ENCODE measurements around the gene RBBP5.

RBBP5 gene

DNA sequence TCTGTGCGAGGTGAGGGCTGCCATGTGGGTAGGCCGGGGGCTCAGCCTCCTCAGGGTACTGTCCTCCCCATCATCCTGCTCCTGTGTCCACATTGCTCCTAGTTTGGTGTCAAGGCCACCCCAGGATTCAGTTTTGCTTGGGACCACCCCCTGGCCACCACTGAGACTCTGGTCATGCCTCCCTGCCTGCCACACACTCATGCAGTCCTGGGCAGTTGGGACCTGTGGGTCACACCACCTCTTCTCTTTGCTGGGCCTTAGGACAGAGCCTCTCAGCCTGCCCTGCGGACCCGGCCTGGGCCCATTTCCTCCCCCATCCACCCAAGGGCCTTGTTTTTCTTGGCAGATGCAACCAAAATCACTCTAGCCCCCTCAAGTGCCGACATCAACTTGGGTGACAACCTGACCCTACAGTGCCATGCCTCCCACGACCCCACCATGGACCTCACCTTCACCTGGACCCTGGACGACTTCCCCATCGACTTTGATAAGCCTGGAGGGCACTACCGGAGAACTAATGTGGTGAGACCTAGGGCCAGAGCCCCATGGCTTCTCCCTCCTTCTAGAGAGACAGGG, 56.9 kb downstream of the RBBP5 start:
- TF ChIP-seq, protein P1, sequence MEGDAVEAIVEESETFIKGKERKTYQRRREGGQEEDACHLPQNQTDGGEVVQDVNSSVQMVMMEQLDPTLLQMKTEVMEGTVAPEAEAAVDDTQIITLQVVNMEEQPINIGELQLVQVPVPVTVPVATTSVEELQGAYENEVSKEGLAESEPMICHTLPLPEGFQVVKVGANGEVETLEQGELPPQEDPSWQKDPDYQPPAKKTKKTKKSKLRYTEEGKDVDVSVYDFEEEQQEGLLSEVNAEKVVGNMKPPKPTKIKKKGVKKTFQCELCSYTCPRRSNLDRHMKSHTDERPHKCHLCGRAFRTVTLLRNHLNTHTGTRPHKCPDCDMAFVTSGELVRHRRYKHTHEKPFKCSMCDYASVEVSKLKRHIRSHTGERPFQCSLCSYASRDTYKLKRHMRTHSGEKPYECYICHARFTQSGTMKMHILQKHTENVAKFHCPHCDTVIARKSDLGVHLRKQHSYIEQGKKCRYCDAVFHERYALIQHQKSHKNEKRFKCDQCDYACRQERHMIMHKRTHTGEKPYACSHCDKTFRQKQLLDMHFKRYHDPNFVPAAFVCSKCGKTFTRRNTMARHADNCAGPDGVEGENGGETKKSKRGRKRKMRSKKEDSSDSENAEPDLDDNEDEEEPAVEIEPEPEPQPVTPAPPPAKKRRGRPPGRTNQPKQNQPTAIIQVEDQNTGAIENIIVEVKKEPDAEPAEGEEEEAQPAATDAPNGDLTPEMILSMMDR (IDR thresholded peaks at IDR 0.05; ENCODE audit: low read depth, low read length) = no peak
- no peak overlapping the region for H3K4me3 ChIP-seq (ENCODE audit: low read depth, low read length)

DNA sequence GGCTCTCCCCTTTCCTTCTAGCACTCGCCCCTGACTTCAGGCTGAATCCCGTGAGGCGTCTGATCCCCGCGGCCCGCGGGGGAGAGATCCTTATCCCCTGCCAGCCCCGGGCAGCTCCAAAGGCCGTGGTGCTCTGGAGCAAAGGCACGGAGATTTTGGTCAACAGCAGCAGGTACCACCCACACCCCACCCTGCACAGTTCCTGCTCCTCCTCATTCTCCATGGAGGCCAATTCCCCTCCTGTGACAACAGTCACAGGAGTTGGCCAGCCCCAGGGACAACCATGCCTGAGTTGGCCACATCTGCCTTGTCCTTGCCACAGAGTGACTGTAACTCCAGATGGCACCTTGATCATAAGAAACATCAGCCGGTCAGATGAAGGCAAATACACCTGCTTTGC, 57.5 kb downstream of the RBBP5 start:
- TF ChIP-seq, protein P1 (IDR thresholded peaks at IDR 0.05; ENCODE audit: low read depth, low read length) = no peak

DNA sequence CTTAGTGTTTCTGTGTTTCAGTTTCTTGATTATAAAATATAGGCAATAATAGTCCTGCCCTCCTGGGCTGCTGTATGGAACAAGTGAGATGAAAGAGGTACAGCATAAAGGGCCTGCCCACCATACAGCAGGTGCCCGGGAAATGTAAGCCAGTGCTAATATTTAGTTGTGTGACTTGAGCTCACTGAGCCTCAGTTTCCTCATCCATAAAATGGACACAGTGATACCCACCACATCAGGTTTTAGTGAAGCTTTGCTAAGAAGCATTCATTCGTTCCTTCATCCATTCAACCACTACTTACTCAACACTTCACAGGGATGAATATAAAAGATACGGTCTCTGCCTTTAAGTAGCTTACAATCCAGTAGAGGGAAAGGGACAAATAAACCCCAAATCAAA, 58.9 kb downstream of the RBBP5 start:
- H3K4me3 ChIP-seq (ENCODE audit: low read depth, low read length) = no peak overlapping the region
- TF ChIP-seq, protein P1 (IDR thresholded peaks at IDR 0.05; ENCODE audit: low read depth, low read length) = no peak

More for the DNA sequence above, 57.5 kb downstream of the RBBP5 start:
- H3K4me3 ChIP-seq (ENCODE audit: low read depth, low read length) = no peak overlapping the region

DNA sequence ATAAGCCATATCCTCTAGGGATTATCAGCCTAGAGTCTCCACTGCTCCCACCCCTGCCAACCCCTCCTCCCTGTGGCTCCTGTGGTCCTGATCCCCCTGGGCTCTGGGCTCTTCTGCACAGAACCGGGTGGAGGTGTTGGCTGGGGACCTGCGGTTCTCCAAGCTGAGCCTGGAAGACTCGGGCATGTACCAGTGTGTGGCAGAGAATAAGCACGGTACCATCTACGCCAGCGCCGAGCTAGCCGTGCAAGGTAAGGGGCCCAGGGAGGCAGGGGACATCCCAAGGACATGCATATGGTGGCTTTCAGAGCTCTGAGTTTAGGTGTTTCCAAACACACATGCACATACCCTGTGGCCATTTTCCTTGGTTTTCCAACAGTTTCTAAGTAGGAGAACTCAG, 59.5 kb downstream of the RBBP5 start:
- H3K4me3 ChIP-seq (ENCODE audit: low read depth, low read length) = no peak overlapping the region
- TF ChIP-seq, protein P1 (IDR thresholded peaks at IDR 0.05; ENCODE audit: low read depth, low read length) = no peak

DNA sequence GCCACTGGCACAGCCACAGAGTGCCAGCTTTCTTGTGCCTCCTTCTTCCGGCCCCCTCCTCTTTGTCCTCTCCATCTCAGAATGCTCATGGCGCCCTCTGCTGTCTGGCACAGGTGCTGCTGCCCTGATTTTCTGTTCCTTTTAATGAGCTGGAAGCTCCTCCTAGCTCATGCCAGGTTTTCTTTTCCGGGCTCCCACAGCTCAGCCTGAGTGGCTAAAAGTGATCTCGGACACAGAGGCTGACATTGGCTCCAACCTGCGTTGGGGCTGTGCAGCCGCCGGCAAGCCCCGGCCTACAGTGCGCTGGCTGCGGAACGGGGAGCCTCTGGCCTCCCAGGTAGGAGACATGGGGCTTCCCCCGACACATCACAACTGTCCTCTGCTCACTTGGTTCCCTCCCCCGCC, 60.1 kb downstream of the RBBP5 start:
- TF ChIP-seq, protein P1 (IDR thresholded peaks at IDR 0.05; ENCODE audit: low read depth, low read length) = peak; percentile 87
- H3K4me3 ChIP-seq (ENCODE audit: low read depth, low read length) = no peak overlapping the region

DNA sequence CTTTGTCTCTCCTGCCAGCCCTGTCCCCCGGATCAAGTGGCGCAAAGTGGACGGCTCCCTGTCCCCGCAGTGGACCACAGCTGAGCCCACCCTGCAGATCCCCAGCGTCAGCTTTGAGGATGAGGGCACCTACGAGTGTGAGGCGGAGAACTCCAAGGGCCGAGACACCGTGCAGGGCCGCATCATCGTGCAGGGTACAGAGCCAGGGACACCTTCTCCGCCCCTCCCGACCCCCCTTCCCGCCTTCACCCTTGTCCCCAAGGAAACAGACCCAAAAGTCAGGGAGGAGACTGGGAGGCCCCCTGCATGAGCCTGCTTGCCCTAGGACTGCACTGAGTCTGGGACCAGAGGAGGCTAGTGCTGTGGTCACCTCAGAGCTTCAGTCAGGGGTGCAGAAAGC, 60.6 kb downstream of the RBBP5 start:
- TF ChIP-seq, protein P1 (IDR thresholded peaks at IDR 0.05; ENCODE audit: low read depth, low read length) = no peak
- no peak overlapping the region for H3K4me3 ChIP-seq (ENCODE audit: low read depth, low read length)

DNA sequence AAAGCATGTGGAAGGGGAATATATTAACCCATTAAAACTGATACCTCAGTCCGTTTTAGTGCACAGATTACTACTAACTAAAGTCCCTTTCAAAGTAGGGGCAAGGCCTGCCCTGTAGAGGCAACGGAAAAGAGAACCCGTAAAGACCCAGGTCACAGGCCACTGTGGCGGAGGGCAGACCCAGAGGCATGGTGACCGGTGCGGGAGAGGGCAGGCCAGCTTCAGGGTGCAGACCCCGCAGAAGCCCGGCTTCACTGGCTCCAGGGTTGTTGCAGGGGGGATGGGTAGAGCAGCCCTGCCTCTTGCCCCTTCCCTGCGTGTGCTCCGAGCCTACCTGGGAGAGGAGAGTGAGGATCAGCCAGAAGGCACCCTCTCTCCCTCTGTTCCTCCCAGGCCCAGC, 61.0 kb downstream of the RBBP5 start:
- TF ChIP-seq, protein P1 (IDR thresholded peaks at IDR 0.05; ENCODE audit: low read depth, low read length) = no peak
- no peak overlapping the region for H3K4me3 ChIP-seq (ENCODE audit: low read depth, low read length)
